Prostate gland (tissue), 2 donors: ENCODE measurements around the gene HS1BP3. TPM values are rescaled to one million over a fixed set of nuclear protein-coding genes. Genes with fewer than 3 reads are reported as not detected.

ENCODE experiments used
- DNase-seq: peaks from one replicate; pipeline ENCODE4 v3.0.0-alpha.2; 2019; ENCODE audit warnings: low spot score
- H3K27ac ChIP-seq, 2 donors: fragments of 200-600 bp; sonication (generic); 2 replicates each; pipeline ENCODE4 v1.5.1; 2017 to 2019
- H3K27me3 ChIP-seq: fragments of 200-600 bp; sonication (generic); replicated peaks from 2 replicates; pipeline ENCODE4 v1.5.1; 2019; ENCODE audit not compliant: insufficient read depth
- H3K36me3 ChIP-seq, 2 donors: fragments of 200-600 bp; sonication (generic); 1 replicate in 1 of 2; 2 replicates in 1 of 2; pipeline versions ENCODE4 v1.5.1 to v1.8.1; 2017 to 2019
- H3K4me1 ChIP-seq: fragments of 200-600 bp; sonication (generic); replicated peaks from 2 replicates; pipeline ENCODE4 v1.5.1; 2019
- H3K4me3 ChIP-seq, 2 donors: fragments of 200-600 bp; sonication (generic); 2 replicates each; pipeline ENCODE4 v1.5.1; 2017 to 2019
- H3K9me3 ChIP-seq: fragments of 200-600 bp; sonication (generic); 2 replicates; pipeline ENCODE4 v1.5.1; 2017
- CTCF ChIP-seq, 4 experiments: fragments of 200-600 bp in 2 of 4; fragments of 450-650 bp in 2 of 4; sonication (generic) in 2 of 4; IDR thresholded peaks; 1 replicate in 3 of 4; 2 replicates in 1 of 4; pipeline ENCODE4 v1.5.1; 2016 to 2019; ENCODE audit warnings: antibody characterized with exemption in 4 of 4, mild to moderate bottlenecking in 2 of 4, moderate library complexity in 2 of 4
- POLR2A ChIP-seq: fragments of 450-650 bp; IDR thresholded peaks from one replicate; pipeline ENCODE4 v1.6.1; 2016; ENCODE audit warnings: antibody characterized with exemption, mild to moderate bottlenecking
- POLR2AphosphoS5 ChIP-seq: sonication (generic); formaldehyde crosslinking; IDR thresholded peaks from one replicate; pipeline ENCODE4 v1.6.1; 2017; ENCODE audit warnings: antibody characterized with exemption
- WGBS: methylation state at CpG from one replicate; pipeline ENCODE4 v1.1.5; 2018; 5-methylcytosine and 5-hydroxymethylcytosine counted together
- intact Hi-C: fragments of 100-400 bp; cut with DNase I; formaldehyde crosslinking; loops from one replicate; pipeline ENCODE4 v1.14.2; 2022
- total RNA-seq, 2 donors: library from RNA; depleted of rRNA; stranded (reverse); fragments of >200 nt; gene quantifications; one replicate each; pipeline ENCODE4 v1.1.0, GENCODE V29; 2016

HS1BP3 gene
- total RNA-seq, 2 donors from 2014 or later = 29.9 to 39.4 TPM

GRCh38 chr2:20574930-20575329 lies 76.0 kb downstream of the HS1BP3 start:
- intact Hi-C loops = loop anchor here (5.0 kb wide), 1 partner anchor 38 kb away; no protein-coding TSS in a partner anchor
- H3K9me3 ChIP-seq = no peaks in the 10 kb centered on the region
- 87% methylated on average over 6 of the region's 6 CpGs for WGBS

GRCh38 chr2:20574423-20574911 lies 76.4 kb downstream of the HS1BP3 start:
- Histone ChIP-seq H3K4me3 (no peak overlapping the region), H3K27me3 (no peaks in the 10 kb centered on the region), H3K4me1 (no peaks in the 10 kb centered on the region), H3K27ac (peak overlapping the region in 1 of 2 donors; percentile 36), H3K36me3 (no peaks in the 10 kb centered on the region), H3K9me3 (no peaks in the 10 kb centered on the region)
- intact Hi-C loops = no loop called here
- WGBS = 94% methylated on average over 5 of the region's 5 CpGs
- TF ChIP-seq CTCF (IDR thresholded peaks at IDR 0.05) = no peak
- TF ChIP-seq POLR2A = no peak
- no peak for TF ChIP-seq POLR2AphosphoS5
- DNase-seq = no peak

More at GRCh38 chr2:20574930-20575329, 76.0 kb downstream of the HS1BP3 start:
- TF ChIP-seq CTCF (IDR thresholded peaks at IDR 0.05) = no peak
- TF ChIP-seq POLR2AphosphoS5 = no peak
- TF ChIP-seq POLR2A = no peak
- DNase-seq = no peak
- Histone ChIP-seq H3K4me1 (no peaks in the 10 kb centered on the region), H3K27ac (peak overlapping the region in 1 of 2 donors; percentile 36), H3K36me3 (no peaks in the 10 kb centered on the region), H3K4me3 (no peak overlapping the region), H3K27me3 (no peaks in the 10 kb centered on the region)

GRCh38 chr2:20573620-20574422 lies 77.1 kb downstream of the HS1BP3 start:
- Histone ChIP-seq H3K4me3 (no peak overlapping the region), H3K9me3 (no peaks in the 10 kb centered on the region), H3K27me3 (no peaks in the 10 kb centered on the region), H3K36me3 (no peaks in the 10 kb centered on the region), H3K27ac (peak overlapping the region; percentile 36 to 54), H3K4me1 (no peaks in the 10 kb centered on the region)
- TF ChIP-seq POLR2A (no peak), POLR2AphosphoS5 (peak; percentile 66), CTCF (IDR thresholded peaks at IDR 0.05) (no peak)
- intact Hi-C loops = no loop called here
- peak; percentile 34 for DNase-seq
- 59% methylated on average over 10 of the region's 10 CpGs for WGBS

GRCh38 chr2:20572221-20572620 lies 78.7 kb downstream of the HS1BP3 start:
- H3K4me3 ChIP-seq = no peak overlapping the region
- no peaks in the 10 kb centered on the region for H3K9me3 ChIP-seq
- no peak overlapping the region for H3K27ac ChIP-seq
- WGBS = 96% methylated on average over 5 of the region's 5 CpGs
- no peak for DNase-seq
- intact Hi-C loops = no loop called here
- H3K36me3 ChIP-seq = no peaks in the 10 kb centered on the region
- no peaks in the 10 kb centered on the region for H3K27me3 ChIP-seq
- H3K4me1 ChIP-seq = peaks cover 3% of the 10 kb centered on the region
- no peak for TF ChIP-seq CTCF (IDR thresholded peaks at IDR 0.05)
- no peak for TF ChIP-seq POLR2A
- no peak for TF ChIP-seq POLR2AphosphoS5
